Mononuclear cell (primary cell): ENCODE data around the gene CALML3. TPM values are rescaled to one million over a fixed set of nuclear protein-coding genes. Genes with fewer than 3 reads are reported as not detected.

ENCODE experiments used
- H3K27me3 ChIP-seq: 2 replicates; pipeline ENCODE4 v1.6.0; 2011; ENCODE audit warnings: low read length, control low read depth; ENCODE audit not compliant: insufficient read depth
- H3K4me1 ChIP-seq: 2 replicates; pipeline ENCODE4 v1.5.1; 2011; ENCODE audit warnings: mild to moderate bottlenecking, low read length, control low read depth; ENCODE audit not compliant: insufficient read depth
- H3K4me3 ChIP-seq: 2 replicates; pipeline ENCODE4 v1.5.1; 2011; ENCODE audit warnings: mild to moderate bottlenecking, low read length, moderate library complexity
- H3K9me3 ChIP-seq: 2 replicates; pipeline ENCODE4 v1.5.1; 2011; ENCODE audit warnings: low read depth, mild to moderate bottlenecking, control low read depth, low read length
- total RNA-seq: library from RNA; depleted of rRNA; stranded (reverse); fragments of >200 nt; gene quantifications from one replicate; pipeline ENCODE4 v1.2.3, GENCODE V29; 2012

Gene CALML3
- total RNA-seq, 1 donor: not detected

- Histone ChIP-seq H3K27me3 (no peaks in the 10 kb centered on the region), H3K4me1 (peaks cover 10% of the 10 kb centered on the region), H3K9me3 (no peaks in the 10 kb centered on the region), H3K4me3 (no peak overlapping the region)
These were observed 41.2 kb downstream of the CALML3 start for GRCh38 chr10:5565671-5566581.

- H3K4me3 ChIP-seq: no peak overlapping the region
- no peaks in the 10 kb centered on the region for H3K9me3 ChIP-seq
- peaks cover 10% of the 10 kb centered on the region for H3K4me1 ChIP-seq
- no peaks in the 10 kb centered on the region for H3K27me3 ChIP-seq
These were observed 41.9 kb downstream of the CALML3 start for GRCh38 chr10:5566614-5567013.

- no peak overlapping the region for H3K4me3 ChIP-seq
- no peaks in the 10 kb centered on the region for H3K9me3 ChIP-seq
These were observed 42.7 kb downstream of the CALML3 start for GRCh38 chr10:5567477-5567876.

GRCh38 chr10:5568984-5569383 is 44.2 kb downstream of the CALML3 start:
- Histone ChIP-seq H3K4me3 (no peak overlapping the region), H3K27me3 (no peaks in the 10 kb centered on the region), H3K4me1 (peaks cover 4% of the 10 kb centered on the region), H3K9me3 (no peaks in the 10 kb centered on the region)

More at GRCh38 chr10:5567477-5567876, 42.7 kb downstream of the CALML3 start:
- peaks cover 10% of the 10 kb centered on the region for H3K4me1 ChIP-seq
- H3K27me3 ChIP-seq: no peaks in the 10 kb centered on the region

GRCh38 chr10:5569568-5569967 is 44.8 kb downstream of the CALML3 start:
- Histone ChIP-seq H3K4me3 (no peak overlapping the region), H3K4me1 (no peaks in the 10 kb centered on the region)

GRCh38 chr10:5570007-5570655 is 45.4 kb downstream of the CALML3 start:
- no peaks in the 10 kb centered on the region for H3K27me3 ChIP-seq
- H3K4me3 ChIP-seq: no peak overlapping the region
- no peaks in the 10 kb centered on the region for H3K9me3 ChIP-seq
- H3K4me1 ChIP-seq: no peaks in the 10 kb centered on the region

More at GRCh38 chr10:5569568-5569967, 44.8 kb downstream of the CALML3 start:
- no peaks in the 10 kb centered on the region for H3K9me3 ChIP-seq
- no peaks in the 10 kb centered on the region for H3K27me3 ChIP-seq

- Histone ChIP-seq H3K9me3 (no peaks in the 10 kb centered on the region), H3K27me3 (no peaks in the 10 kb centered on the region), H3K4me3 (no peak overlapping the region), H3K4me1 (no peaks in the 10 kb centered on the region)
These were observed 46.4 kb downstream of the CALML3 start for GRCh38 chr10:5570979-5571810.

- Histone ChIP-seq H3K4me1 (no peaks in the 10 kb centered on the region), H3K4me3 (no peak overlapping the region), H3K9me3 (no peaks in the 10 kb centered on the region), H3K27me3 (no peaks in the 10 kb centered on the region)
These were observed 47.1 kb downstream of the CALML3 start for GRCh38 chr10:5571826-5572225.

GRCh38 chr10:5573319-5573950 is 48.7 kb downstream of the CALML3 start:
- Histone ChIP-seq H3K9me3 (no peaks in the 10 kb centered on the region), H3K4me1 (no peaks in the 10 kb centered on the region), H3K4me3 (no peak overlapping the region), H3K27me3 (no peaks in the 10 kb centered on the region)

- no peak overlapping the region for H3K4me3 ChIP-seq
- H3K27me3 ChIP-seq: no peaks in the 10 kb centered on the region
- no peaks in the 10 kb centered on the region for H3K4me1 ChIP-seq
- no peaks in the 10 kb centered on the region for H3K9me3 ChIP-seq
These were observed 49.3 kb downstream of the CALML3 start for GRCh38 chr10:5573968-5574641.

- no peaks in the 10 kb centered on the region for H3K9me3 ChIP-seq
- H3K4me3 ChIP-seq: no peak overlapping the region
- no peaks in the 10 kb centered on the region for H3K27me3 ChIP-seq
- no peaks in the 10 kb centered on the region for H3K4me1 ChIP-seq
These were observed 49.9 kb downstream of the CALML3 start for GRCh38 chr10:5574642-5575131.

- Histone ChIP-seq H3K9me3 (no peaks in the 10 kb centered on the region), H3K4me3 (no peak overlapping the region), H3K4me1 (no peaks in the 10 kb centered on the region), H3K27me3 (no peaks in the 10 kb centered on the region)
These were observed 50.4 kb downstream of the CALML3 start for GRCh38 chr10:5575144-5575481.

- Histone ChIP-seq H3K27me3 (no peaks in the 10 kb centered on the region), H3K4me3 (no peak overlapping the region), H3K4me1 (no peaks in the 10 kb centered on the region), H3K9me3 (no peaks in the 10 kb centered on the region)
These were observed 50.9 kb downstream of the CALML3 start for GRCh38 chr10:5575482-5576153.
